Activated CD8-positive, alpha-beta memory T cell treated with anti-CD3 and anti-CD28 coated beads for 48 hours (primary cell): Measurements from ENCODE around the gene PDXDC1.
A peak's percentile ranks its signal among the peaks of the same experiment; 100 is the strongest.
"Not testable (repeated sequence)": the region's sequence is repeated elsewhere in the genome, so short reads cannot be mapped to it uniquely, and the experiment has no call there.

Experiments used
- DNase-seq, 3 experiments: peaks; one replicate each; pipeline ENCODE4 v3.0.0-alpha.2; 2020; ENCODE audit warnings: low read depth in 2 of 3, low spot score in 2 of 3

Gene PDXDC1, protein sequence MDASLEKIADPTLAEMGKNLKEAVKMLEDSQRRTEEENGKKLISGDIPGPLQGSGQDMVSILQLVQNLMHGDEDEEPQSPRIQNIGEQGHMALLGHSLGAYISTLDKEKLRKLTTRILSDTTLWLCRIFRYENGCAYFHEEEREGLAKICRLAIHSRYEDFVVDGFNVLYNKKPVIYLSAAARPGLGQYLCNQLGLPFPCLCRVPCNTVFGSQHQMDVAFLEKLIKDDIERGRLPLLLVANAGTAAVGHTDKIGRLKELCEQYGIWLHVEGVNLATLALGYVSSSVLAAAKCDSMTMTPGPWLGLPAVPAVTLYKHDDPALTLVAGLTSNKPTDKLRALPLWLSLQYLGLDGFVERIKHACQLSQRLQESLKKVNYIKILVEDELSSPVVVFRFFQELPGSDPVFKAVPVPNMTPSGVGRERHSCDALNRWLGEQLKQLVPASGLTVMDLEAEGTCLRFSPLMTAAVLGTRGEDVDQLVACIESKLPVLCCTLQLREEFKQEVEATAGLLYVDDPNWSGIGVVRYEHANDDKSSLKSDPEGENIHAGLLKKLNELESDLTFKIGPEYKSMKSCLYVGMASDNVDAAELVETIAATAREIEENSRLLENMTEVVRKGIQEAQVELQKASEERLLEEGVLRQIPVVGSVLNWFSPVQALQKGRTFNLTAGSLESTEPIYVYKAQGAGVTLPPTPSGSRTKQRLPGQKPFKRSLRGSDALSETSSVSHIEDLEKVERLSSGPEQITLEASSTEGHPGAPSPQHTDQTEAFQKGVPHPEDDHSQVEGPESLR

DNA sequence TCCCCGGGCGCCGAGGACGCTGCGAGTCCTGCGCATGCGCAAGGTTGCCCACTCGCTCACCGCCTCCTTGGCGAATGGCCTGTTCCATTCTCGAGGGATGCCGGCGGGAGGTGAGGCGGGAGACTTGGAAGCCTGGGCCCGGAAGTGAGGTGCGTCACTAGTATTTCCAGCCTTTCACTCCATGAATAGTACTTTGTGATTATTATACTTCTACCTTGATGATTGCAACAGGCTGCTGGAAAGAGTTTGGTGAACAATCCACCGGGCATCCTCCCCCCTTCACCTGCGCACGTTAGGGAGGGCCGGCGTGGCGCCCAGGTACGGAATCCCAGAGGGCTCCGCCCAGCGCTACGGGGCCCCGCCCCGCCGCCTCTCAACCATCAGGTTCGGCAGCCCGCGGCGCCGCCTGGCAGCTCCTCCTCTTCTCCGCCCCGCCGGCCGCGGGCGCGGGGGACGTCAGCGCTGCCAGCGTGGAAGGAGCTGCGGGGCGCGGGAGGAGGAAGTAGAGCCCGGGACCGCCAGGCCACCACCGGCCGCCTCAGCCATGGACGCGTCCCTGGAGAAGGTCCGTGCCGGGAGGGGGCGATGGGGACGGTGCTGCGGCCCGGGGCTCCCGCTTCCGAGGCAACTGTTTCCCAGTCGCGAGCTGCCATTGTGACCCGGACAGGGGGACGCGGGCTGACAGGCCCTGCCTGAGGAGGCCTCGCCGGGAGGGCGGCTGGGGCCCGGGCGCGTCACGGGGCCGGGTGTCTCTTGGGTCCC lies at the start of gene PDXDC1:
Gene PDXDC1, plus strand, starts transcription at position 371 of the 762 bp plus-strand sequence. Its CDS starts 174 bp downstream, at position 545.
- peak; percentile 88 to 98 (median 97) for DNase-seq

DNA sequence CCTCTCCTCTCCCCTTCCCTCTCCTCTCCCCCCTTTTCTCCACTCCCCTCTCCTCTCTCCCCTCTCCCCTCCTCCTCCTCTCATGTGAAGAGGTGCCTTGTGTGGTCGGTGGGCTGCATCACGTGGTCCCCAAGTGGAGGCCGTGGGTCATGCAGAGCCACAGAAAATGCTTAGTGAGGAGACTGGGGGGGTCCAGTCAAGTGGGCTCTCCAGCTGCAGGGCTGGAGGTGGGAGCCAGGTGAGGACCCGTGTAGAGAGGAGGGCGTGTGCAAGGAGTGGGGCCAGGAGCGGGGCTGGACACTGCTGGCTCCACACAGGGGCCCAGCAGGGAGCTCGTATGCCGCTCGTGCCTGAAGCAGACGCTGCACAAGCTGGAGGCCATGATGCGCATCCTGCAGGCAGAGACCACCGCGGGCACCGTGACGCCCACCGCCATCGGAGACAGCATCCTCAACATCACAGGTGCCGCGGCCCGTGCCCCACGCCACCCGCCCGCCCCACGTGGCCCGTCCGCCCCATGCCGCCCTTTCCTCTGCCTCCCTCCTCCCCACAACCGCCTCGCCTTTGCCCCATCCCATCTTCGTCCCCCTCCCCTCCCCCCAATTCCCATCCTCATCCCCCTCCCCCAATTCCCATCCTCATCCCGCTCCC lies 46.6 kb upstream of the PDXDC1 start:
- not testable (repeated sequence) for DNase-seq

DNA sequence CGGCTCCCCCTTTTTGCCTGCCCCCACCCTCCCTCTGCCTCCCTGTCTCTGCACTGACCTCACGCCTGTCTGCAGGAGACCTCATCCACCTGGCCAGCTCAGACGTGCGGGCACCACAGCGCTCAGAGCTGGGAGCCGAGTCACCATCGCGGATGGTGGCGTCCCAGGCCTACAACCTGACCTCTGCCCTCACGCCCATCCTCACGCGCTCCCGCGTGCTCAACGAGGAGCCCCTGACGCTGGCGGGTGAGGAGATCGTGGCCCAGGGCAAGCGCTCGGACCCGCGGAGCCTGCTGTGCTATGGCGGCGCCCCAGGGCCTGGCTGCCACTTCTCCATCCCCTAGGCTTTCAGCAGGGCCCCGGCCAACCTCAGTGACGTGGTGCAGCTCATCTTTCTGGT lies 45.6 kb upstream of the PDXDC1 start:
- DNase-seq, result not testable (repeated sequence)

DNA sequence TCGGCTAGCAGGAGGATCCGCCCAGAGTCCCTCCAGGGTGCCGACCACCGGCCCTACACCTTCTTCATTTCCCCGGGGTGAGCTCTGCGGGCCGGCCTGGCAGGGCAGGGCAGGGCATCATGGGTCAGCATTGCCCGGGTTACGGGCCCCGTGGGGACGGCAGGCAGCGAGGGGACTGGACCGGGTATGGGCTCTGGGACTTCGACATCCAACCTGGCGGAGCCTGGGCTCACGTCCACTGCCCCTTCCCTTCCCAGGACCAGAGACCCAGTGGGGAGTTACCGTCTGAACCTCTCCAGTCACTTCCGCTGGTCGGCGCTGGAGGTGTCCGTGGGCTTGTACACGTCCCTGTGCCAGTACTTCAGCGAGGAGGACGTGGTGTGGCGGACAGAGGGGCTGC lies 44.6 kb upstream of the PDXDC1 start:
- not testable (repeated sequence) for DNase-seq

DNA sequence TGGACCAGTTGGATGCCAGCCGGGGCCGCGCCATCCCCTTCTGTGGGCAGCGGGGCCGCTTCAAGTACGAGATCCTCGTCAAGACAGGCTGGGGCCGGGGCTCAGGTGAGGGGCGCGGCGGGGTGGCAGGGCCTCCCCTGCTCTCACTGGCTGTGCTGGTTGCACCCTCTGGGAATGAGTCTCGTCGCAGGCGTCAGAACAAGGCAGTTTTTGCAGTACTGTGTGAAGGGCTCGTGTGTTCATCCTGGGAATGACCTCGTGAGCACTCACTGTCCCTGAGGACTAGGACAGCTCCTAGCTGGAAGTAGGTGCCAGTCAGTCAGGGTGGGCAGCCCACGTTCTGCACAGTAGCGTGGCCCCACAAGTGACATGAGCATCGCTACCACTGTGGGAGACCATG lies 43.9 kb upstream of the PDXDC1 start:
- DNase-seq, result not testable (repeated sequence)

DNA sequence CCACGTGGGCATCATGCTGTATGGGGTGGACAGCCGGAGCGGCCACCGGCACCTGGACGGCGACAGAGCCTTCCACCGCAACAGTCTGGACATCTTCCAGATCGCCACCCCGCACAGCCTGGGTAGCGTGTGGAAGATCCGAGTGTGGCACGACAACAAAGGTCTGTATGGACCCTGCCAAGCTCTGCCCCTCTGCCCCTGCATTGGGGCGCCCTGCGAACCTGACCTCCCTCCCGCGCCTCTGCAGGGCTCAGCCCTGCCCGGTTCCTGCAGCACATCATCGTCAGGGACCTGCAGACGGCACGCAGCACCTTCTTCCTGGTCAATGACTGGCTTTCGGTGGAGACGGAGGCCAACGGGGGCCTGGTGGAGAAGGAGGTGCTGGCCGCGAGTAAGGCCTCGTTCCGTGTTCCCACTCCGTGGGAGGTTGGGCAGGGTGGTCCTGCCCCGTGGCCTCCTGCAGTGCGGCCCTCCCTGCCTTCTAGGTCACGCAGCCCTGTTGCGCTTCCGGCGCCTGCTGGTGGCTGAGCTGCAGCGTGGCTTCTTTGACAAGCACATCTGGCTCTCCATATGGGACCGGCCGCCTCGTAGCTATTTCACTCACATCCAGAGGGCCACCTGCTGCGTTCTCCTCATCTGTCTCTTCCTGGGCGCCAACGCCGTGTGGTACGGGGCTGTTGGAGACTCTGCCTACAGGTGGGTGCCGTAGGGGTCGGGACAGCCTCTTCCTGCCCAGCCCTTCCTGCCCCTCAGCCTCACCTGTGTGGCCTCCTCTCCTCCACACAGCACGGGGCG lies 42.0 kb upstream of the PDXDC1 start:
- DNase-seq, result not testable (repeated sequence)

DNA sequence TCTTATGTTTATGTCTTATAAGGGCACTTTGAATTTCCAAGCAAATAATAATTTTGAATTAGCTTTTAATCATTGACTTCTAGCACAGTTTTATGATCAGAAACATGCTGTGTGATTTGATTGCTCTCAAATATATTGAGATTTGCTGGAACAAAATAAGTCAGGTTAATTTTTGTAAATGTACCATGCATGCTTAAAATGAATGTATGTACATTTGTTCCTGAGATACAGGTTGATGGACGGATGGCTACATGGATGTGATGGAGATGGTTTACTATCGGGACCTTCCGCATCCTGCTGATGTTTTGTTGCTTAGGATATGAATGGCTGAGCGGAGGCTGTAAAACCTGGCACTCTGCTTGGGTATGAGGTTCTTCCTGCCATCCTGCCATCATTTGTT lies 37.7 kb upstream of the PDXDC1 start, which contains the start of gene NPIPA1:
Gene NPIPA1, plus strand, starts transcription at position 301 of the 400 bp plus-strand sequence. Its CDS starts 0 bp downstream, at position 301.
- DNase-seq, result not testable (repeated sequence)

DNA sequence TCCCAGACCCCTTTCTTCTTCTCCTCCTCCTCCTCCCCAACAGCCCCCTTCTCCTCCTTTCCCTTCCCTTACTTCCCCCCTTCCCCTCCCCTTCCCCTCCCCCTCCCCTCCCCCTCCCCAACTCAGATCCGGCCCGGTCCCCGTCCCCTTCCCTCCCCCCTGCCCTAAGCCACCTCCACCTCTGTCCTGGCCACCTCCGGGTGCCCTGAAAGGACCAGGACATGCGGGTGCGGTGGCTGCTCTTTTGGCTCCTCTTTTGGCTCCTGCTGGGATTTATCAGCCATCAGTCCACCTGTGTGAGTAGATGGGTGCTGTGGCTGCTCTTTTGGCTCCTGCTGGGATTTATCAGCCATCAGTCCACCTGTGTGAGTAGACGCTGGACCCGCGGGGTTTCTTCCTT lies 36.8 kb upstream of the PDXDC1 start:
- not testable (repeated sequence) for DNase-seq

DNA sequence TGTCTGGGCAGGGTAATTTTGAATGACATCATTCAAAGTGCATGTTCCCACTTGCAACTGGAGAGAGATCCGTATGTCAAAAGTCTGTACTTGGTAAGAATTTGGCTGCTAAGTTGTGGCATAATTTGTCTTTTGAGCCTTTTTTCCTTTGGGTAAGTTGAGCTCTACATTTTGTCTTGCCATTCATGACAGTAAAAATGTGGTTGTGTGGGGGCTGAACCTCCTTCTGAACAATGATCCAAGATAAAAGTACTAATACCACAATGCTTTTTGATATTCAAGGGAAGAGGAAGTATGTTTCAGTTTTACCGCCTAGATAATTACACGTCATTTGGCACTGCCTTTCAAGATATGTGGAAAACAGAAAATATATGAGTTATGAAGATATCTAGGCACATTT lies 32.1 kb upstream of the PDXDC1 start:
- not testable (repeated sequence) for DNase-seq

DNA sequence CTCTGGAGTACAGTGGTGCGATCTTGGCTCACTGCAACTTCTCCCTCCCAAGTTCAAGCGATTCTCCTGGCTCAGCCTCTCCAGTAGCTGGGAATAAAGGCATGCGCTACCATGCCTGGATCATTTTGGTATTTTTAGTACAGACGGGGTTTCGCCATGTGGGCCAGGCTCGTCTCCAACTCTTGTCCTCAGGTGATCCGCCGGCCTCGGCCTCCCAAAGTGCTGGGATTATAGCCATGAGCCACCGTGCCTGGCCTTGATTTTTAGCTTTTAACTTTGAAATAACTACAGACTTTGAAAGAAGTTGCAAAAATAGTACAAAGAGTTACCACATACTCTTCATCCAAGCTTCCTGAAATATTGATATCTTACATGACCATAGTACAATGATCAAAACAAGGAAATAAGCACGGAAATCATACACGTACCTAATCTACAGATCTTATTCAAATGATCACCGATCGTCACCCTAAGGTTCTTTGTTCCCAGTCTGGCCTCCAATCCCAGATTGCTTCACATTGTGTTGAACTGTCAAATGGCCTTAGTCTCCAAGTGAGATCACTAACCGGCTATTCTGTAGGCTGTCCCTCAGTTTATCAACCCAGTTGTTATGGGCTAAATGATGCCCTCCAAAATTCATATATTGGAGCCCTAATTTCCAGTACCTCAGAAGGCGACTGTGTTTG lies 19.1 kb upstream of the PDXDC1 start:
- DNase-seq, result no peak

DNA sequence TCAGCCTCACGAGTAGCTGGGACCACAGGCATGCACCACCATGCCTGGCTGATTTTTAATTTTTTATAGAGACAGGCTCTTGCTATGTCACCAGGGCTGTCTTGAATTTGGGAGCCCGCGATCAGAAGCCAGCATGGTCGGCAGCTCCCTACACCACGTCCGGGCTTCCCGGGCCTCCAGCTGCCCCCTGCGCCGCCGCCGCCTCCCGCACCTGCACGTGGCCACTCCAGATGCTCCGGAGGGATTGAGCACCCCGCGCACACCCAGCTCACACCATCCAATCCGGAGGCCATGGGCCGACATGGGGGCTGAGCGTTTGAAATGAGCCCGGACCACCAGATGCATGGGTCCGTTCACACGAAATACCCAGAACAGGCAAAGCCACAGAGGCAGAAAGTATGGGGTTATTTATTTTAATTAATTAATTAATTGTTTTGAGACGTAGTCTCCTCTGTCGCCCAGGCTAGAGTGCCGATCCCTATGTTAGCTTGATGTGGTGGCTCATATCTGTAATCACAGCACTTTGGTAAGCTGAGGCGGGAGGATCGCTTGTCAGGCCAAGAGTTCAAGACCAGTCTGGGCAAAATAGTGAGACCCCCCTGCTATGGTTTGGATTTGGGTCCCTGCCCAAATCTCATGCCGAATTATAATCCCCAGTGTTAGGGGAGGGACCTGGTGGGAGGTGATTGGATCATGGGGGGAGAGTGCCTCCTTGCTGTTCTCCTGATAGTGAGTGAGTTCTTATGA lies 17.1 kb upstream of the PDXDC1 start:
- DNase-seq, result no peak

DNA sequence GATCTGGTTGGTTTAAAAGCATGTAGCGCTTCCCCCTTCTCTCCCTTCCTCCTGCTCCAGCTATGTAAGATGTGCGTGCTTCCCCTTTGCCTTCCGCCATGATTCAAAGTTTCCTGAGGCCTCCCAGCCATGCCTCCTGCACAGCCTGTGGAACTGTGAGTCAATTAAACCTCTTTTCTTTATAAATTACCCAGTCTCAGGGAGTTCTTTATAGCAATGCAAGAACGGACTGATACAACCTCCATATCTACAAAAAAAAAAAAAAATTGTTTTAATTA lies 16.6 kb upstream of the PDXDC1 start:
- no peak for DNase-seq

DNA sequence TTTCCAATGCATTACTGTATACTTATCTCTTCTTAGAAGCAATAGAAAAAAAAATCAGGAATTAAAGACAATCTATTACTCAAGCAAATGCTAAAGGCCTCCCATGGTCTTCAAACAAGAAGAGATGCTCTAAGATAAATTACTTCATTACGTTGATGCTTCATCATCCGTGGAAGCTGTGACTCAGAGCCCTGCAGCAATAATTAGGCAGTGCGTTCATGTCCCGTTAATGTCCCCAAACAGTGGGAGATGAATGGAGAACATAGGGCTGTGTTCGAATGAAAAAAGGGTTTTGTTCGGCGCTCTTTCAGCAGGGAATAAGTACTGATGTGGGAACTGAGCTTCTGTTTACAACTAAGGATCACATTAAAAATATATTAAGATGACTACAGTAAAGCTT lies 15.9 kb upstream of the PDXDC1 start:
- no peak for DNase-seq

DNA sequence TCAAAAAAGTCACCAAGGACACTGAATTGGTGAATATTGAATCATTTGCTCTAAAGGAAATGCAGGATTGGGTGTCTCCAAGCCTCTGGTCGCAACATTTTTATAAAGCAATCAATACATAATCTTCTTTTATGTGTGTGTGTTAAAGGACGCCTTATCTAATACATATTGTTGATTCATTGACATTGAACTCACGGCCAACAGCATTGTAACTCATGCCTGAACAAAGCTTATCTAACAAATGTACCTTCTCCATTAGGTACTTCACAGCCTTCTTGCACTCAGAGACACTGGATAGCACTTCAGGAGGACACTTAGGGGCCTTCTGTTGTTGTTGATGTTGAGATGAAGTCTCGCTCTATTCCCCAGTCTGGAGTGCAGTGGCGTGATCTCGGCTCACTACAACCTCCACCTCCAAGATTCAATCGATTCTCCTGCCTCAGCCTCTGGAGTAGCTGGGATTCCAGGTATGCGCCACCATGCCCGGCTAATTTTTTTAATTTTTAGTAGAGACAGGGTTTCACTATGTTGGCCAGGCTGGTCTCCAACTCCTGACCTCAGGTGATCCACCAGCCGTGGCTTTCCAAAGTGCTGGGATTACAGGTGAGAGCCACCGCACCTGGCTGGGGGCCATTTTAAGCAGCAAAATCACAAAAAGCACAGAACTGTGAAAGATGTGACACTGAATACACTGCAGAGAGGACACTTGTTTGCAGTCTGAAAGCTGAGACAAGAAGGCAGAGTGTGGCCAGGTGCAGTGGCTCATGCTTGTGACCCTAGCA lies 13.2 kb upstream of the PDXDC1 start:
- no peak for DNase-seq

DNA sequence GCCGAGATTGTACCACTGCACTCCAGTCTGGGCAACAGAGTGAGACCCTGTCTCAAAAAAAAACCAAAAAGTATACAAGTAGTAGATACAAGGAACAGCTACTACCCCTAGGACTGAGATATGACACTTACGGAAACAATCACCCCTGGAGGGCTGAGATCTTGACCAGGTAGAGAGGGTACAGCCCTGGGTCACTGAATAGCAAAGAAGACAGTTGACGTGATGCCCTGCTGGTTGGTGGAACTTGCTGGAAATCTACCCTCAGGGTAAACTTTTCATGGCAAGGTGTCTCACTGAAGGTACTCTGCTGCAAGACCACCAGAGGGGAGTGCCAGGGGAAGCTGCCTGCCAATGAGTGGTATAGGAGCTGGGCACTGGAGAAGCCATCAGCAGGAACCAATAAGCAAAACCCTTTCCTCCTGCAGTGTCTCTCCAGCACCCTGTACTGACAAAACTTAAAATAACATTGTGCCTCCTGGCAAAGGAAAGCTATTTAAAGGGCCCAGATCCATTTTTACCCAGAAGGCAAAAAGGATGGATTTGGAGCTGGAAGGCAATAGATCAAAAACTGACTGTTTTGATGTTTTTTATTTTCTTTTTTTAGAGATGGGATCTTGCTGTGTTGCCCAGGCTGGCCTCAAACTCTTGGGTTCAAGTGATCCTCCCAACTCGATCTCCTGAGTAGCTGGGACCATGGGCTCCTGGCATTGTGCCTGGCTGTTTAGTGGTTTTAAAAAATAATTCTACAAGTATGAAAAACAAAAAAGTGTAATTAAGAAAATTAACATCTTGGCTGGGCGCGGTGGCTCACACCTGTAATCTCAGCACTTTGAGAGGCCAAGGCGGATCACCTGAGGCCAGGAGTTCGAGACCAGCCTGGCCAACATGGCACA lies 11.3 kb upstream of the PDXDC1 start:
- no peak for DNase-seq

DNA sequence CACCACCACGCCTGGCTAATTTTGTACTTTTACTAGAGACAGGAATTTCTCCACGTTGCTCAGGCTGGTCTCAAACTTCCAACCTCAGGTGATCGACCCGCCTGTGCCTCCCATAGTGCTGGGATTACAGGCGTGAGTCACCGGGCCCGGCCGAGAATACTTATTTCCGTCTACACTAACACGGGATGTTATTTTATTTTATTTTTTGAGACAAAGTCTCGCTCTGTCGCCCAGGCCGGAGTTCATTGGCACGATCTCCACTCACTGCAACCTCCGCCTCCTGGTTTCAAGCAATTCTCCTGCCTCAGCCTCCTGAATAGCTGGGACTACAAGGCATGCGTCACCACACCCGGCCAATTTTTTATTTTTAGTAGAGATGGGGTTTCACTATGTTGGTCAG lies 9.5 kb upstream of the PDXDC1 start:
- DNase-seq, result no peak

DNA sequence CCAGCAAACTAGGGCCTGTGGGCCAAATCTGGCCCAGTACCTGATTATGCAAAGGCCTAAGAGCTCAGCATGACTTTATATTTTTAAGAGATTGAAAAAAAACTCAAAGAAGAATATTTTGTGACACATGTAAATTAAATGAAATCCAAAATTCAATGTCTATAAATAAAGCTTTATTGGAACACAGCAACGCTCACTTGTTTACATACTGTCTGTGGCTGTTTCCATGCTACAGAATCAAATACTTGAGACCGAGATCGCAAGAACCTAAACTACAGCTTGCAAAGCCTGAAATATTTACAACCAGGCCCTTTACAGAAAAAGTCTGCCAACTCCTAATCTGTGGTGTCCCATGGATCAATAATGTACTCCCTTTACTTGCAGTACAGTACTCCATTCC lies 5.0 kb upstream of the PDXDC1 start:
- DNase-seq, result not testable (repeated sequence)
